Osteocyte (in vitro differentiated cells): ENCODE results near the gene STARD5. TPM values are rescaled to one million over a fixed set of nuclear protein-coding genes. Genes with fewer than 3 reads are reported as not detected.

Source experiments
- DNase-seq: peaks from one replicate; pipeline ENCODE4 v3.0.0; 2021; ENCODE audit warnings: mixed read lengths; ENCODE audit not compliant: unreplicated experiment; ENCODE audit errors: extremely low spot score
- H3K27ac Mint-ChIP-seq: one replicate; pipeline ENCODE4 v1.8.0; 2021; ENCODE audit warnings: mild to moderate bottlenecking, mixed read lengths; ENCODE audit not compliant: unreplicated experiment
- H3K27me3 Mint-ChIP-seq: one replicate; pipeline ENCODE4 v1.8.0; 2021; ENCODE audit warnings: mixed read lengths; ENCODE audit not compliant: unreplicated experiment
- H3K36me3 Mint-ChIP-seq: one replicate; pipeline ENCODE4 v1.8.0; 2021; ENCODE audit warnings: mixed read lengths; ENCODE audit not compliant: unreplicated experiment
- H3K4me1 Mint-ChIP-seq: one replicate; pipeline ENCODE4 v1.8.0; 2021; ENCODE audit warnings: mixed read lengths; ENCODE audit not compliant: unreplicated experiment
- H3K4me3 Mint-ChIP-seq: one replicate; pipeline ENCODE4 v1.8.0; 2021; ENCODE audit warnings: mild to moderate bottlenecking, moderate library complexity, mixed read lengths; ENCODE audit not compliant: unreplicated experiment
- H3K9me3 Mint-ChIP-seq: one replicate; pipeline ENCODE4 v1.8.0; 2021; ENCODE audit warnings: mixed read lengths; ENCODE audit not compliant: unreplicated experiment
- total RNA-seq: library from RNA; stranded (reverse); gene quantifications from 2 replicates; pipeline ENCODE4 v1.2.1, GENCODE V29; 2021
- TF ChIP-seq, protein P1 (sequence below): fragments of 200-600 bp; sonication (generic); IDR thresholded peaks from 2 replicates; pipeline ENCODE4 v1.5.0; 2021; ENCODE audit warnings: antibody characterized with exemption, mild to moderate bottlenecking, moderate library complexity

STARD5 gene
- total RNA-seq, 1 donor from 2014 or later: 1.3 TPM

DNA sequence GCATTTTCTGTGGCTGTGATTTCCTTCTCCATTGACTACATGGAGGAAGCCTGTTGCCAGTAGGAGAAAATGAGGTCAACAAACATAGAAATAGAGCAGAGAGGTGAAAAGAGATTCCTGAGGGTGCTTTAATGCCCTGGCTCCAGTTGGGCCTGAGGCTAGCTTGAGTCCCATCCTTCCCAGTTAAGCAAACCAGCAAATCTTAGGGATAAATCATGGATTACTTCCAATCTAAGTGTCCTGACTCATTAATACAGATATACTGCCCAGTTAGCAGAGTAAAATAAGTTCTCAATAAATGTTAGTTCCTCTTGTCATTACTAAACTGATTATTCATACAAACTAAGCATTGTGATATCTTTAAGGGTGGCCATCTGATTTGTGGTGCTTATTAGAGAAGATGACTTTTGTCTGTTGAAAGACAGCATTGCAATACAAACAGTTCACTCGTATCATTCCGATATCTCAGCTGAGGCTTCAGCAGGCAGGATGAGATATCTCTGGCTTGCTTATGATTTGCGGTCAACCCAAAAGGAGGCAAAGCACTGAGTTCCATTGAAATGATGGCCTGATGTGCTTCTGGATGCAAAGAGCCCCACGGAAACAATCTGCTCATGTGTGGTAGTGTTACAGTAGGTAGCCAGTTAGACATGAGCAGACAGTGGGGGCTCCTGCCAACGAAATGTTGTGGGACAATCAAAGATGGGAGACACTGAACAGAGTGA lies 6.6 kb upstream of the STARD5 start:
- Mint-ChIP-seq H3K36me3 (no peaks in the 10 kb centered on the region), H3K4me1 (peaks cover 11% of the 10 kb centered on the region), H3K27ac (no peak overlapping the region), H3K27me3 (peaks cover 8% of the 10 kb centered on the region), H3K9me3 (no peaks in the 10 kb centered on the region), H3K4me3 (no peak overlapping the region)
- TF ChIP-seq, protein P1, sequence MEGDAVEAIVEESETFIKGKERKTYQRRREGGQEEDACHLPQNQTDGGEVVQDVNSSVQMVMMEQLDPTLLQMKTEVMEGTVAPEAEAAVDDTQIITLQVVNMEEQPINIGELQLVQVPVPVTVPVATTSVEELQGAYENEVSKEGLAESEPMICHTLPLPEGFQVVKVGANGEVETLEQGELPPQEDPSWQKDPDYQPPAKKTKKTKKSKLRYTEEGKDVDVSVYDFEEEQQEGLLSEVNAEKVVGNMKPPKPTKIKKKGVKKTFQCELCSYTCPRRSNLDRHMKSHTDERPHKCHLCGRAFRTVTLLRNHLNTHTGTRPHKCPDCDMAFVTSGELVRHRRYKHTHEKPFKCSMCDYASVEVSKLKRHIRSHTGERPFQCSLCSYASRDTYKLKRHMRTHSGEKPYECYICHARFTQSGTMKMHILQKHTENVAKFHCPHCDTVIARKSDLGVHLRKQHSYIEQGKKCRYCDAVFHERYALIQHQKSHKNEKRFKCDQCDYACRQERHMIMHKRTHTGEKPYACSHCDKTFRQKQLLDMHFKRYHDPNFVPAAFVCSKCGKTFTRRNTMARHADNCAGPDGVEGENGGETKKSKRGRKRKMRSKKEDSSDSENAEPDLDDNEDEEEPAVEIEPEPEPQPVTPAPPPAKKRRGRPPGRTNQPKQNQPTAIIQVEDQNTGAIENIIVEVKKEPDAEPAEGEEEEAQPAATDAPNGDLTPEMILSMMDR: no peak
- no peak for DNase-seq

DNA sequence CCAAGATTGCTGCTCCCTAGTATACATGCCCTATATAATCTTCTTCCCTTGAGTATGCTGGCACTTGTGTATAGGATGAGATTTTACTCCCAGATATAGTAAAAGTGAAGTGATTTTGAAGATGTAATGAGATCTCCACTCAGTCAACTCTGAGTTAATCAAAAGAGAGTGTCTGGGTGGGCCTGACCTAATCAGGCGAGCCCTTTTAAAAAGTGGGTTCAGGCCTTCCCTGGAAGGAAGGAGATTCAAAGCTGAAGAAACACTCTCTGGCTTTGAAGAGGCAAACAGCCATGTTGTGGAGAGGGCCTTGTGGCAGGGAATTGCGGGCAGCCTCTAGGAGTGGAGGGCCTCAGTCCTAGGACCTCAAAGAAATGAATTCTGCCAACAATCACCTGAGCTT lies 5.5 kb upstream of the STARD5 start:
- Mint-ChIP-seq H3K4me3 (no peak overlapping the region), H3K27ac (no peak overlapping the region), H3K27me3 (peaks cover 9% of the 10 kb centered on the region), H3K36me3 (no peaks in the 10 kb centered on the region), H3K4me1 (peaks cover 14% of the 10 kb centered on the region), H3K9me3 (no peaks in the 10 kb centered on the region)
- TF ChIP-seq, protein P1: no peak
- no peak for DNase-seq

DNA sequence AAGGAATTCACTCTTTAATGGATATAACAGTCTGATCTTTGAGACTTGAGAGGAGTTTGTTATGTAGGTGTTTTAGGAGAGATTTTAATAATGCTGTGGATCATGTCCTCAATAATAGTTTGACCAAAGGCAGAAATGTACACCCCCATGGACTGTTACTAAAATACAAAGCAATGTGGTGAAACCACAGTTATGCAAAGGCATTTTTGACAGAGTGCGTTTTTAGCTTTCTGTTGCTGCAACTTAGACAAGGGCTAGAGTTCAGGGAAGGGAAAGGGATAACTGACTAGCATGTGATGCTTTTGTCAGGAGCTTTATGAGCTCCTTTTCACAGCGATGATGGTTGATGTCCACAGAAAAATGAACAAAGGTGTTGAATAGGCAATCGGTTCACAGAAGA lies 3.6 kb upstream of the STARD5 start:
- H3K27ac Mint-ChIP-seq: peak overlapping the region; percentile 42
- TF ChIP-seq, protein P1: no peak
- H3K36me3 Mint-ChIP-seq: no peaks in the 10 kb centered on the region
- peaks cover 11% of the 10 kb centered on the region for H3K27me3 Mint-ChIP-seq
- DNase-seq: no peak
- no peak overlapping the region for H3K4me3 Mint-ChIP-seq
- H3K4me1 Mint-ChIP-seq: peaks cover 21% of the 10 kb centered on the region
- no peaks in the 10 kb centered on the region for H3K9me3 Mint-ChIP-seq

DNA sequence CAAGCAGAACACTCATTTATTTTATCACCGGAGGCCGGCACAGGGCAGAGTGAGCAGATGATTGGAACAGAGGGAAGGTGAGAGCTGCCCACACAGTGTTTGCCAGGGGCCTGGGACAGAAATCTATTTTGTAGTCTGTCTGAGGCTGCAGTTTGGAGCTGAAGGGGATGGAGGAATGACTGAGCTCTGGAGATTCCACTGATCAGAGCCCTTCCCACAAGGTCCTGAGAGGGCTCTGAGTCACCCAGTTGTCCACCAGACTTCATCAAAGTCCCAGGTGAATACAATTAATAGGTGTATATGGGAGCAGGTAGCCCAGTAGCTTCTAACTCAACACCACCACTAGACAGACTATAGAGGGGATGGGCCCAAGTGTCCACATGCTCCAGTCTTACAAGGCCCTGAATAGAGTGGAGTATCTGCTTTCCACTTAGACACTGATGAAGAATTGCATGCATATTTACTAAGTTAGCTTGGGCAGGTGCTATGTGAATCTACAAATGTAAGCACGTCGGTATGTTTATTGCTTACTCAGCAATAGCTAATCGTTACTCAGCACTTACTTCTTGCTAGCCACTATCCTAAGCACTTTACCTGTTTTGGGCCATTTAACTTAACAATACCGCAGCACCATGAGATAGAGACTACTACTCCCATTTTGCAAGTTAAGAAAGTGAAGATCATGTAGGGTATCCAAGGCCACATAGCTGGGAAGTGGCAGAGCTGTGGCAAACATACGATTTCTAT lies 2.7 kb upstream of the STARD5 start:
- Mint-ChIP-seq H3K27ac (no peak overlapping the region), H3K36me3 (no peaks in the 10 kb centered on the region), H3K9me3 (no peaks in the 10 kb centered on the region), H3K4me1 (peaks cover 21% of the 10 kb centered on the region), H3K27me3 (peaks cover 9% of the 10 kb centered on the region), H3K4me3 (no peak overlapping the region)
- TF ChIP-seq, protein P1: no peak
- no peak for DNase-seq

DNA sequence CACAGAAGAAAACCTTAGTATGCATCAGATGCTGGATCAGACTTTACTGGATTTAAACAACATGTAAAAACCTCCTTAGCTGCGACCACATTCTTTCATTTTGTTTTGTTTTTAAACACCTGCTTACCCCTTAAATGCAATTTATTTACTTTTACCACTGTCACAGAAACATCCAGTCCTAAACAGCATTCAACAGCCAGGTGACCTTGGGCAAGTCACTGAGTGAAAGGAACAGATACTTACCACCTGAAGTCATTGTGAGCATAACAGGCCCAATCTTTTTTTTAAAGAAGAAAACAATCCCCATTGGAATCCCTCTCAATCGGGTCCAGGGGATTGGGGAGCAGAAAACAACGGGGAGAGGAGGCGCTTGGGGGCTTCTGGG lies 390 bp downstream of the STARD5 start:
- Mint-ChIP-seq H3K27ac (no peak overlapping the region), H3K4me1 (peaks cover 21% of the 10 kb centered on the region), H3K27me3 (peaks cover 6% of the 10 kb centered on the region), H3K36me3 (no peaks in the 10 kb centered on the region), H3K4me3 (peak overlapping the region; percentile 81), H3K9me3 (no peaks in the 10 kb centered on the region)
- TF ChIP-seq, protein P1: no peak
- no peak for DNase-seq
